ENCODE results near the gene FKBP5.

GRCh38 chr6:35642471-35643161, 46.1 kb downstream of the FKBP5 start:
- TF ChIP-seq POLR2A (IDR thresholded peaks at IDR 0.05) (no peak), CTCF (IDR thresholded peaks at IDR 0.05) (no peak), POLR2AphosphoS5 (IDR thresholded peaks at IDR 0.05; ENCODE audit: insufficient read depth in 1 of 2, low read depth in 1 of 2) (no peak)
